Ectodermal cell (in vitro differentiated cells): ENCODE data around the gene UBN2.

Source experiments
- H3K27ac ChIP-seq: 2 replicates; pipeline ENCODE4 v1.7.0; 2013; ENCODE audit warnings: mild to moderate bottlenecking, low read depth, low read length; ENCODE audit not compliant: insufficient read depth, poor library complexity, severe bottlenecking
- H3K27me3 ChIP-seq: 2 replicates; pipeline ENCODE4 v1.7.0; 2013; ENCODE audit warnings: mild to moderate bottlenecking, low read length; ENCODE audit not compliant: insufficient read depth, control insufficient read depth, poor library complexity, severe bottlenecking
- H3K36me3 ChIP-seq: one replicate; pipeline ENCODE4 v1.7.0; 2013; ENCODE audit warnings: low read length; ENCODE audit not compliant: control insufficient read depth, insufficient read depth
- H3K4me1 ChIP-seq: one replicate; pipeline ENCODE4 v1.7.0; 2013; ENCODE audit warnings: low read length; ENCODE audit not compliant: control insufficient read depth, insufficient read depth
- H3K4me3 ChIP-seq: 2 replicates; pipeline ENCODE4 v1.7.0; 2013; ENCODE audit warnings: low read depth, low read length, control low read depth; ENCODE audit not compliant: insufficient read depth
- H3K9me3 ChIP-seq: 2 replicates; pipeline ENCODE4 v1.7.0; 2013; ENCODE audit warnings: mild to moderate bottlenecking, low read length, moderate library complexity; ENCODE audit not compliant: control insufficient read depth
- WGBS, 2 experiments: methylation state at CpG; one replicate each; pipeline ENCODE4 v1.1.7; 2013; ENCODE audit warnings: missing lambda C conversion rate in 2 of 2; 5-methylcytosine and 5-hydroxymethylcytosine counted together

UBN2 gene

GRCh38 chr7:139231513-139232376 is 708 bp downstream of the UBN2 start:
- WGBS, 2 experiments, result 0% methylated on average over 101 of the region's 101 CpGs
- no peak overlapping the region for H3K27ac ChIP-seq

DNA sequence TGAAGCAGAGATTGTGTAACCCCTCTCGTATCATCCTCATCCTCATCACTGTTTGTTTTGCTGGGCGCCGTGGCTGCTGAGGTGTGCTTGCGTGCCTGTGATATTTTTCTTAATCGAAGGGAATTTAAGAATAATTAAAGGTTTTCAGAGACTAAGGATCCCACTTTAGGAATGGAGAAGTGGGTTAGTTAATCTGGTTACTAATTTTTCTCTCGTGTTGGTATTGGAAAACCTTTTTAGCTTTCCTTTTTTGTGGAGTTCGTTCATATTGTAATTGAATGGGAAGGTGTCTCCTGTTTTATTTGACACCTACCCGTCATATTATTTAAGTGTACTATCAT is 1.3 kb downstream of the UBN2 start:
- 1 to 4% methylated on average over 5 to 6 of the region's 8 CpGs for WGBS, 2 experiments
- no peaks in the 10 kb centered on the region for H3K9me3 ChIP-seq
- no peaks in the 10 kb centered on the region for H3K27me3 ChIP-seq
- H3K36me3 ChIP-seq, result no peaks in the 10 kb centered on the region
- no peaks in the 10 kb centered on the region for H3K4me1 ChIP-seq
- H3K27ac ChIP-seq, result no peak overlapping the region
- H3K4me3 ChIP-seq, result peak overlapping the region; percentile 83

More at GRCh38 chr7:139231513-139232376, 708 bp downstream of the UBN2 start:
- no peaks in the 10 kb centered on the region for H3K4me1 ChIP-seq
- peak overlapping the region; percentile 83 for H3K4me3 ChIP-seq
- H3K36me3 ChIP-seq, result no peaks in the 10 kb centered on the region
- no peaks in the 10 kb centered on the region for H3K27me3 ChIP-seq
- H3K9me3 ChIP-seq, result no peaks in the 10 kb centered on the region

- H3K4me1 ChIP-seq, result no peaks in the 10 kb centered on the region
- no peaks in the 10 kb centered on the region for H3K27me3 ChIP-seq
- H3K9me3 ChIP-seq, result no peaks in the 10 kb centered on the region
- H3K27ac ChIP-seq, result no peak overlapping the region
- H3K36me3 ChIP-seq, result no peaks in the 10 kb centered on the region
- 62 to 63% methylated on average over 1 to 2 of the region's 2 CpGs for WGBS, 2 experiments
- no peak overlapping the region for H3K4me3 ChIP-seq
Observed at GRCh38 chr7:139232904-139233303, 1.9 kb downstream of the UBN2 start.

DNA sequence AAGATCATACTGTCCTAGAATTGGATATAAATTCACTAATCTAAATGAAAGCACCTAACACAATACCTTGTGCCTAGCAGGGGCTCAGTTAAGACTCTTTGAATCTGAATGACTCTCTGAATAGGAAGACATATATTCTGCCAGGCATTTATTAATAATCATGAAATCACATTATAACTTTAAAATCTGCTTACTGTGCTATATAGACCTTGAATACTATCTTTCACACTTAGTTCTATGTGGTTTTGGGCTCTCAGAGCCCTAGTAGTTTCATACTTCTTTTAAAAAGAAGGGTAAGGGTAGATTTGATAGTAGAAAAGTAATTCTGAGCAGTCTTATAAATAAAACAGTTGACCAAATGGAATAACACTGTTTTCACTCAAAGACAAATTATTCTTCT is 10.2 kb downstream of the UBN2 start:
- peaks cover 15% of the 10 kb centered on the region for H3K36me3 ChIP-seq
- no peaks in the 10 kb centered on the region for H3K27me3 ChIP-seq
- no peak overlapping the region for H3K27ac ChIP-seq
- no peak overlapping the region for H3K4me3 ChIP-seq
- H3K4me1 ChIP-seq, result no peaks in the 10 kb centered on the region
- no peaks in the 10 kb centered on the region for H3K9me3 ChIP-seq

- Histone ChIP-seq H3K4me3 (no peak overlapping the region), H3K36me3 (peaks cover 15% of the 10 kb centered on the region), H3K27me3 (no peaks in the 10 kb centered on the region), H3K9me3 (no peaks in the 10 kb centered on the region), H3K4me1 (no peaks in the 10 kb centered on the region), H3K27ac (no peak overlapping the region)
- 93 to 98% methylated on average over 1 of the region's 1 CpG for WGBS, 2 experiments
Observed at GRCh38 chr7:139242741-139243281, 11.8 kb downstream of the UBN2 start.

- Histone ChIP-seq H3K27ac (no peak overlapping the region), H3K9me3 (no peaks in the 10 kb centered on the region), H3K27me3 (no peaks in the 10 kb centered on the region), H3K4me1 (no peaks in the 10 kb centered on the region), H3K4me3 (no peak overlapping the region), H3K36me3 (peaks cover 12% of the 10 kb centered on the region)
- 92 to 95% methylated on average over 1 of the region's 1 CpG for WGBS, 2 experiments
Observed at GRCh38 chr7:139245401-139245800, 14.4 kb downstream of the UBN2 start.

GRCh38 chr7:139246494-139246893 is 15.5 kb downstream of the UBN2 start:
- Histone ChIP-seq H3K27me3 (no peaks in the 10 kb centered on the region), H3K4me1 (no peaks in the 10 kb centered on the region), H3K9me3 (no peaks in the 10 kb centered on the region), H3K27ac (no peak overlapping the region), H3K4me3 (no peak overlapping the region), H3K36me3 (peaks cover 12% of the 10 kb centered on the region)
- WGBS, 2 experiments, result 91 to 96% methylated on average over 5 of the region's 5 CpGs

- no peaks in the 10 kb centered on the region for H3K4me1 ChIP-seq
- H3K36me3 ChIP-seq, result peaks cover 12% of the 10 kb centered on the region
- 97 to 99% methylated on average over 5 of the region's 5 CpGs for WGBS, 2 experiments
Observed at GRCh38 chr7:139246905-139247304, 15.9 kb downstream of the UBN2 start.

DNA sequence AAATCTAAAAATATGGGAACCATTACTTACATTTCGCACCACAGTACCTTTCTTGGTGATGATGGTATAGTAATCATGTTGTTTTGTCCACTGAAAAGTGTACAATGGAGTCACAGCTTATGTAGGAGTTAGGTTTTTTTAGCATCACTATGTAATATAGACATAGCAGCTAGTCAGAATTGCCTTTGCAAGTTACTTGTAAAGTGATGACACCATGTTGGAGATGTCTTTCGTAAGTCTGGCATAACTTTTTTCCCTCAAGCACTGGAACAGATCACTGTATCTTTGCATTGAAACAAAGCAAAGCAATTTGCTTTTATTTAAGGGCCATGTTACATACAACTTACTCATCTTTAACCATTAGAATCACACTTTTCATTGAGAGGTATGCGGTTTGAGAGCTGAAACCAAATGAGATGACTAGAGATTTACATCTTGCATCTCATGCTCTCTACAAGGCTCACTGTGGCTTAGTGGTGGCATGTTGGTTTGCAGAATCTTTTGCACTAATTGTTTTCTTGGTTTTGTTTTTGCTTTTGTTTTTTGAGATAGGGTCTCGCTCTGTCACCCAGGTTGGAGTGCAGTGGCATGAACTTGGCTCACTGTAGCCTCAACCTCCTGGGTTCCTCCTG is 18.3 kb downstream of the UBN2 start:
- 95 to 96% methylated on average over 3 to 4 of the region's 4 CpGs for WGBS, 2 experiments
- no peaks in the 10 kb centered on the region for H3K27me3 ChIP-seq
- H3K4me3 ChIP-seq, result no peak overlapping the region
- H3K27ac ChIP-seq, result no peak overlapping the region
- H3K36me3 ChIP-seq, result peaks cover 7% of the 10 kb centered on the region
- no peaks in the 10 kb centered on the region for H3K4me1 ChIP-seq
- H3K9me3 ChIP-seq, result no peaks in the 10 kb centered on the region

More at GRCh38 chr7:139246905-139247304, 15.9 kb downstream of the UBN2 start:
- Histone ChIP-seq H3K27me3 (no peaks in the 10 kb centered on the region), H3K9me3 (no peaks in the 10 kb centered on the region), H3K4me3 (no peak overlapping the region), H3K27ac (no peak overlapping the region)

- H3K27me3 ChIP-seq, result no peaks in the 10 kb centered on the region
- H3K36me3 ChIP-seq, result peaks cover 12% of the 10 kb centered on the region
- no peaks in the 10 kb centered on the region for H3K4me1 ChIP-seq
- H3K4me3 ChIP-seq, result no peak overlapping the region
- H3K9me3 ChIP-seq, result no peaks in the 10 kb centered on the region
- 94 to 100% methylated on average over 1 to 3 of the region's 3 CpGs for WGBS, 2 experiments
- no peak overlapping the region for H3K27ac ChIP-seq
Observed at GRCh38 chr7:139252451-139252850, 21.4 kb downstream of the UBN2 start.
